Measurements from ENCODE around the gene TMSB15C. TPM values are rescaled to one million over a fixed set of nuclear protein-coding genes. Genes with fewer than 3 reads are reported as not detected.
"Not testable (repeated sequence)": the region's sequence is repeated elsewhere in the genome, so short reads cannot be mapped to it uniquely, and the experiment has no call there.

Gene TMSB15C
- total and polyA plus RNA-seq, 2 experiments from 2014 or later = 0.95 to 7.5 TPM

- no peak for TF ChIP-seq EZH2 (IDR thresholded peaks at IDR 0.05; ENCODE audit: borderline replicate concordance)
- no peak for TF ChIP-seq EZH2phosphoT487 (IDR thresholded peaks at IDR 0.05; ENCODE audit: low read depth, severe bottlenecking, unreplicated experiment)
- TF ChIP-seq, protein P1, sequence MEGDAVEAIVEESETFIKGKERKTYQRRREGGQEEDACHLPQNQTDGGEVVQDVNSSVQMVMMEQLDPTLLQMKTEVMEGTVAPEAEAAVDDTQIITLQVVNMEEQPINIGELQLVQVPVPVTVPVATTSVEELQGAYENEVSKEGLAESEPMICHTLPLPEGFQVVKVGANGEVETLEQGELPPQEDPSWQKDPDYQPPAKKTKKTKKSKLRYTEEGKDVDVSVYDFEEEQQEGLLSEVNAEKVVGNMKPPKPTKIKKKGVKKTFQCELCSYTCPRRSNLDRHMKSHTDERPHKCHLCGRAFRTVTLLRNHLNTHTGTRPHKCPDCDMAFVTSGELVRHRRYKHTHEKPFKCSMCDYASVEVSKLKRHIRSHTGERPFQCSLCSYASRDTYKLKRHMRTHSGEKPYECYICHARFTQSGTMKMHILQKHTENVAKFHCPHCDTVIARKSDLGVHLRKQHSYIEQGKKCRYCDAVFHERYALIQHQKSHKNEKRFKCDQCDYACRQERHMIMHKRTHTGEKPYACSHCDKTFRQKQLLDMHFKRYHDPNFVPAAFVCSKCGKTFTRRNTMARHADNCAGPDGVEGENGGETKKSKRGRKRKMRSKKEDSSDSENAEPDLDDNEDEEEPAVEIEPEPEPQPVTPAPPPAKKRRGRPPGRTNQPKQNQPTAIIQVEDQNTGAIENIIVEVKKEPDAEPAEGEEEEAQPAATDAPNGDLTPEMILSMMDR (IDR thresholded peaks at IDR 0.05; ENCODE audit: poor library complexity) = no peak
- no peaks in the 10 kb centered on the region for H3K27me3 ChIP-seq
- no peak overlapping the region for H3K4me3 ChIP-seq
- no peak overlapping the region for H3K4me2 ChIP-seq
- no peaks in the 10 kb centered on the region for H3K79me2 ChIP-seq
- no peak for DNase-seq (ENCODE audit: low spot score)
- H3K27ac ChIP-seq = no peak overlapping the region
- 72% methylated on average over 5 of the region's 5 CpGs for WGBS (ENCODE audit: low lambda C conversion rate, missing lambda C conversion rate)
- H3K9me3 ChIP-seq (ENCODE audit: low read depth) = no peaks in the 10 kb centered on the region
- no peaks in the 10 kb centered on the region for H3K9me2 ChIP-seq (replicated peaks; ENCODE audit: insufficient read depth)
- H3K36me3 ChIP-seq (replicated peaks; ENCODE audit: insufficient read depth, low read depth) = no peaks in the 10 kb centered on the region
- no peaks in the 10 kb centered on the region for H3K4me1 ChIP-seq (ENCODE audit: insufficient read depth)
- no peaks in the 10 kb centered on the region for H4K20me1 ChIP-seq (ENCODE audit: insufficient read depth, poor library complexity, severe bottlenecking)
- H2AFZ ChIP-seq = no peak overlapping the region
Measured at GRCh38 chrX:104084534-104085277, 8.7 kb upstream of the TMSB15C start.

GRCh38 chrX:104084063-104084462, 8.0 kb upstream of the TMSB15C start:
- no peak overlapping the region for H2AFZ ChIP-seq
- 67% methylated on average over 4 of the region's 4 CpGs for WGBS (ENCODE audit: low lambda C conversion rate, missing lambda C conversion rate)
- no peaks in the 10 kb centered on the region for H3K79me2 ChIP-seq
- no peaks in the 10 kb centered on the region for H4K20me1 ChIP-seq (ENCODE audit: insufficient read depth, poor library complexity, severe bottlenecking)
- H3K27ac ChIP-seq = no peak overlapping the region
- H3K4me2 ChIP-seq = no peak overlapping the region
- no peak for DNase-seq (ENCODE audit: low spot score)
- H3K36me3 ChIP-seq (replicated peaks; ENCODE audit: insufficient read depth, low read depth) = no peaks in the 10 kb centered on the region
- TF ChIP-seq, protein P1 (IDR thresholded peaks at IDR 0.05; ENCODE audit: poor library complexity) = no peak
- no peak for TF ChIP-seq EZH2 (IDR thresholded peaks at IDR 0.05; ENCODE audit: borderline replicate concordance)
- TF ChIP-seq EZH2phosphoT487 (IDR thresholded peaks at IDR 0.05; ENCODE audit: low read depth, severe bottlenecking, unreplicated experiment) = no peak
- no peaks in the 10 kb centered on the region for H3K9me2 ChIP-seq (replicated peaks; ENCODE audit: insufficient read depth)
- no peak overlapping the region for H3K4me3 ChIP-seq
- no peaks in the 10 kb centered on the region for H3K9me3 ChIP-seq (ENCODE audit: low read depth)
- H3K4me1 ChIP-seq (ENCODE audit: insufficient read depth) = no peaks in the 10 kb centered on the region
- no peaks in the 10 kb centered on the region for H3K27me3 ChIP-seq

DNA sequence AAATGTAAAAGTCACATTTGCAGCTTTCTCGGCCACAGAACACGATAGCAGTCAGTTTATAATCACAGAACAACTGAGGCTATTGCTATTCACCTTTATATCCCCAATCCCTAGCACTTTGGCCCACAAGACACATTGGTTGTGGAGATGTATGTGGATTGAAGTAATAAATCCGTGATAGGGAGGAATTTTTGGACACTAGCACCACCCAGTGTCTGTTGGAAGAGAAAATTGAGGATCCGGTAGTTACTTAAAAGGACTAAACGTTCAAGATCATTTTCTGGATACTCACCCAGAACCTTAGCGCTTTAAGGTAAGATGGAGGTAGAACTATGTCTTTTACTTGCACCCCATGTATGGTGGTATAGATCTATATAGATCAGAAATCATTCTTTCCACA, 1.8 kb upstream of the TMSB15C start:
- H3K4me1 ChIP-seq (ENCODE audit: insufficient read depth); H4K20me1 ChIP-seq (ENCODE audit: insufficient read depth, poor library complexity, severe bottlenecking); H3K9me2 ChIP-seq (replicated peaks; ENCODE audit: insufficient read depth); H3K9me3 ChIP-seq (ENCODE audit: low read depth); H3K27me3 ChIP-seq; H3K27ac ChIP-seq; DNase-seq (ENCODE audit: low spot score); H3K79me2 ChIP-seq; H3K4me2 ChIP-seq; H2AFZ ChIP-seq; H3K36me3 ChIP-seq (replicated peaks; ENCODE audit: insufficient read depth, low read depth); H3K4me3 ChIP-seq: not testable (repeated sequence)
- no CpG with 5 or more reads among the region's 6 CpGs for WGBS (ENCODE audit: low lambda C conversion rate, missing lambda C conversion rate)

- H3K79me2 ChIP-seq; H3K4me2 ChIP-seq; H3K27ac ChIP-seq; DNase-seq (ENCODE audit: low spot score); H3K27me3 ChIP-seq; H3K4me1 ChIP-seq (ENCODE audit: insufficient read depth); H2AFZ ChIP-seq; H3K36me3 ChIP-seq (replicated peaks; ENCODE audit: insufficient read depth, low read depth); H4K20me1 ChIP-seq (ENCODE audit: insufficient read depth, poor library complexity, severe bottlenecking); H3K9me2 ChIP-seq (replicated peaks; ENCODE audit: insufficient read depth); H3K4me3 ChIP-seq; H3K9me3 ChIP-seq (ENCODE audit: low read depth): not testable (repeated sequence)
- 98% methylated on average over 8 of the region's 18 CpGs for WGBS (ENCODE audit: low lambda C conversion rate, missing lambda C conversion rate)
Measured at GRCh38 chrX:104062636-104063035, 13.4 kb downstream of the TMSB15C start.

GRCh38 chrX:104054956-104055355, 21.1 kb downstream of the TMSB15C start:
- not testable (repeated sequence) for H3K9me2 ChIP-seq (replicated peaks; ENCODE audit: insufficient read depth); H3K4me1 ChIP-seq (ENCODE audit: insufficient read depth); H3K4me3 ChIP-seq; H3K27me3 ChIP-seq; DNase-seq (ENCODE audit: low spot score); H3K36me3 ChIP-seq (replicated peaks; ENCODE audit: insufficient read depth, low read depth); H3K9me3 ChIP-seq (ENCODE audit: low read depth); H3K4me2 ChIP-seq; H2AFZ ChIP-seq; H4K20me1 ChIP-seq (ENCODE audit: insufficient read depth, poor library complexity, severe bottlenecking); H3K79me2 ChIP-seq; H3K27ac ChIP-seq
- no CpG with 5 or more reads among the region's 13 CpGs for WGBS (ENCODE audit: low lambda C conversion rate, missing lambda C conversion rate)

All from hepatocyte (in vitro differentiated cells).